ENCODE data around the gene ROBO1.

Gene ROBO1

DNA sequence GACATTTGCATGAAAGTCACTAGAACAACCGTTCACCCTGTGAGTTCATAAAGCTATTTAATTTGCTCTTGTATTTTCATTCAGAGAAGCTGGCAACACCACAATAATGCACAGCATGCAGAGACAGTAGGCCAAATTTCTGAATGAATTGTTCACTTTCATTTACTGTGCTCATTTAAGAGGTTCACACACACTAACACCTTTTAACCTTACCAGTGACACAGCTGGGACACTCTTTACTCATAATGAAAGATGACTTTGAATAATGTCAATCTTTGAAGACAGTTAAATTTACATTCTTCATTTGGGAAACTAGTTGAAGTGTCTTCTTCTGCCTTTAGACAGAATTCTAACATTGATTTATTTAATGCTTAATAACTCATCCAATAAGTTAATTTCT is 95.7 kb downstream of the ROBO1 start:
- Histone ChIP-seq H3K27ac (ENCODE audit: low read depth, low read length) (no peak overlapping the region), H3K9ac (ENCODE audit: low read depth, low read length) (no peak overlapping the region)

DNA sequence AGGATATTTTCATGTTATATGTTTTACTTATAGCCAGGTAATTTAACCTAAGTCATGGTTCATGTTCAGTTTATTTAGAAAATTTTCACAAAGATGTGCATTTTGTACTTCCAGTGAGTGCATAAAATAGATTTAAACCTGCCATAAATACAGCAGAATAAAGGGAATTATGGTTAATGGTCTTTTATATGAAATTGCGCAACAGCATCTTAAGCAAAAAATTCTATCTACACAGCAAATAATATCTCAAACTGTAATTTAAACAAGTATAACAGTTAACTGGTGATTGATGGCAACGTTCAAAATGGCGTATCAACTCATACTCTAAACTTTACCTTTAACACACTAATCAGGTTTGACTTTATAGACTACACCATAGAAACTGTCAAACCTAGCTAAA is 97.6 kb downstream of the ROBO1 start:
- Histone ChIP-seq H3K36me3 (ENCODE audit: insufficient read depth, low read length) (no peaks in the 10 kb centered on the region), H3K4me3 (ENCODE audit: low read length) (no peak overlapping the region), H3K9ac (ENCODE audit: low read depth, low read length) (no peak overlapping the region), H3K27me3 (ENCODE audit: insufficient read depth, low read length) (no peaks in the 10 kb centered on the region), H3K4me1 (ENCODE audit: insufficient read depth, low read length) (peaks cover 7% of the 10 kb centered on the region; the same call in 1 of the 2 replicates), H3K27ac (ENCODE audit: low read depth, low read length) (no peak overlapping the region), H3K9me3 (ENCODE audit: insufficient read depth, low read depth, low read length) (no peaks in the 10 kb centered on the region)
- 74% methylated on average over 2 of the region's 3 CpGs for WGBS

More for the DNA sequence above, 95.7 kb downstream of the ROBO1 start:
- no peak overlapping the region for H3K4me3 ChIP-seq (ENCODE audit: low read length)
- H3K9me3 ChIP-seq (ENCODE audit: insufficient read depth, low read depth, low read length): no peaks in the 10 kb centered on the region
- H3K4me1 ChIP-seq (ENCODE audit: insufficient read depth, low read length): peaks cover 7% of the 10 kb centered on the region; the same call in 1 of the 2 replicates
- no peaks in the 10 kb centered on the region for H3K27me3 ChIP-seq (ENCODE audit: insufficient read depth, low read length)
- H3K36me3 ChIP-seq (ENCODE audit: insufficient read depth, low read length): no peaks in the 10 kb centered on the region
- 85% methylated on average over 1 of the region's 1 CpG for WGBS

DNA sequence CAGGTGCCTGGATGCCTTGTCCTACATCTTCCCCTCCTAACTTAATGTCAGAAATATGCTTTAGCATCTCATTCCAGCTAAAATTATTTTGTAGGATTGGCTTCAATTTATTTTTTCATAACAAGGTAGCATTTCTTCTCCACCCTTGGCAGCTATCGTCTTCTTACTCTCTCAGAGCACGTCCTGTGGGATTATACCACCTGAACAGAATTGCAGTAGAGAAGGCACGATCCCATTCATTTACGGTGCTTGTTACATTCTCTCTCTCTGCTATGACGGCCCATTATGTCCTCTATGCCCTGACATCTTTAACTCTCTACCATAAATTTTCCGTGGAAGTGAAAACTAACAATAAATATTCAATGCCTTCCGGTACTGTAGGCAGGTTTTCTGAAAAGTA is 103.3 kb downstream of the ROBO1 start:
- WGBS: 96% methylated on average over 7 of the region's 7 CpGs
- no peak overlapping the region for H3K9ac ChIP-seq (ENCODE audit: low read depth, low read length)
- no peak overlapping the region for H3K27ac ChIP-seq (ENCODE audit: low read depth, low read length)
- H3K4me1 ChIP-seq (ENCODE audit: insufficient read depth, low read length): no peaks in the 10 kb centered on the region; the same call in 1 of the 2 replicates
- no peaks in the 10 kb centered on the region for H3K27me3 ChIP-seq (ENCODE audit: insufficient read depth, low read length)
- no peak overlapping the region for H3K4me3 ChIP-seq (ENCODE audit: low read length)
- no peaks in the 10 kb centered on the region for H3K9me3 ChIP-seq (ENCODE audit: insufficient read depth, low read depth, low read length)
- H3K36me3 ChIP-seq (ENCODE audit: insufficient read depth, low read length): no peaks in the 10 kb centered on the region

DNA sequence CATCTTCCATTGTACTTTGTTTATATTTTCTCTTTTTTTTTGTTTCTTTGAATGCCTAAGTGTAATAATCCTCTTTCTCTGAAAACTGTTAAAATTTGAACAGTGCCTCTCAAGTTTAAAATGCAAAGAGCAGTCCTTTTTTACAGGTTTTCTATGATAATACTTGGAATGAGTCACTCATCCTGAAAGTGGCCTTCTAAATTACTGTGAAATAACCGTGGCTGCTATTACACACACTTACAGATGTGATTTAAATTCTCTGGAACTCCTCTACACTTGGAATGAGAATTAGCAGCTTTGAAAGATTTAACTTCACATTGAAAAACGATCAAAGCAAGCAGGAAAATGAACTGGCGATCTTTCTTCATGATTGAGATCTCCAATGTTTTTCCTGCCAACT is 105.9 kb downstream of the ROBO1 start:
- no peak overlapping the region for H3K4me3 ChIP-seq (ENCODE audit: low read length)
- WGBS: 90% methylated on average over 3 of the region's 3 CpGs
- H3K27me3 ChIP-seq (ENCODE audit: insufficient read depth, low read length): no peaks in the 10 kb centered on the region

DNA sequence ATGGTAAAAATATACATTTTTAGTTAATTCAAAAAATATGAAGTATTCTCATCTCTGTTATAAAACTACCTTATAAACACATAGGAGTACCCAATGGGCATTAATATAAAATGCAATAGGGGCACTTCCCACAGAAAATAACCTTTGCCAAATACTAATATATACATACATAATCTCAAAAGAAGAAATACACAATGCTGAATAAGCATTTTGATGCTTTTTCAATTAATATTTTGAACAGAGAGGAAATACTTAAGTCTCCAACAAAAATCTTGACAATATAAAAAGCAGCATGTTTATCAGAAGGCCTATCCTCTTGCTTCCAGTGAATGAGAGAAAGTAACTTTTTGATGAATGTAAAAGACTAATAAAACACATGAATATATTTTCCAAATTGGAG is 110.7 kb downstream of the ROBO1 start:
- H3K9ac ChIP-seq (ENCODE audit: low read depth, low read length): no peak overlapping the region
- H3K36me3 ChIP-seq (ENCODE audit: insufficient read depth, low read length): no peaks in the 10 kb centered on the region
- no peaks in the 10 kb centered on the region for H3K9me3 ChIP-seq (ENCODE audit: insufficient read depth, low read depth, low read length)
- no peak overlapping the region for H3K27ac ChIP-seq (ENCODE audit: low read depth, low read length)
- no peaks in the 10 kb centered on the region for H3K27me3 ChIP-seq (ENCODE audit: insufficient read depth, low read length)
- H3K4me1 ChIP-seq (ENCODE audit: insufficient read depth, low read length): no peaks in the 10 kb centered on the region; the same call in 1 of the 2 replicates
- H3K4me3 ChIP-seq (ENCODE audit: low read length): no peak overlapping the region

More for the DNA sequence above, 105.9 kb downstream of the ROBO1 start:
- no peak overlapping the region for H3K9ac ChIP-seq (ENCODE audit: low read depth, low read length)
- H3K9me3 ChIP-seq (ENCODE audit: insufficient read depth, low read depth, low read length): no peaks in the 10 kb centered on the region
- H3K4me1 ChIP-seq (ENCODE audit: insufficient read depth, low read length): no peaks in the 10 kb centered on the region; the same call in 1 of the 2 replicates
- H3K27ac ChIP-seq (ENCODE audit: low read depth, low read length): no peak overlapping the region
- H3K36me3 ChIP-seq (ENCODE audit: insufficient read depth, low read length): no peaks in the 10 kb centered on the region

DNA sequence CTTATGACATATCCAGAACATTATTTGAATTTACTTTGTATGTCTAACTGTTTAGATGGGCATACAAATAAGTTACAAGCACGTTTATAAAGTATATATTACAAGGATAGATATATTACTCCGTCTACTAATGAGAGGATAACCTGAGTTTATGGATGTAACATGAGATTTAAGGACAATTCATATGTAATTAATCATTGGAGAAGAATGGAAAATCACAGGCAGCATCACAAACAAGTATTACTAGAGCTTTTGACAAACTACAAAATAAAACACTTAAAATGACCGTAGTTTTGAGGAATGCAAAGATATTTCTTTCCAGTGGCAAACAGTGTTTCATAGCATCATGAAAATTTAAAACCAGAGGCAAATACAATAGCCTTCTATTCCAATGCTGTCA is 113.8 kb downstream of the ROBO1 start:
- Histone ChIP-seq H3K9ac (ENCODE audit: low read depth, low read length) (no peak overlapping the region), H3K4me1 (ENCODE audit: insufficient read depth, low read length) (no peaks in the 10 kb centered on the region), H3K27me3 (ENCODE audit: insufficient read depth, low read length) (no peaks in the 10 kb centered on the region), H3K9me3 (ENCODE audit: insufficient read depth, low read depth, low read length) (no peaks in the 10 kb centered on the region), H3K36me3 (ENCODE audit: insufficient read depth, low read length) (no peaks in the 10 kb centered on the region), H3K27ac (ENCODE audit: low read depth, low read length) (no peak overlapping the region), H3K4me3 (ENCODE audit: low read length) (no peak overlapping the region)
- WGBS: 93% methylated on average over 1 of the region's 3 CpGs

DNA sequence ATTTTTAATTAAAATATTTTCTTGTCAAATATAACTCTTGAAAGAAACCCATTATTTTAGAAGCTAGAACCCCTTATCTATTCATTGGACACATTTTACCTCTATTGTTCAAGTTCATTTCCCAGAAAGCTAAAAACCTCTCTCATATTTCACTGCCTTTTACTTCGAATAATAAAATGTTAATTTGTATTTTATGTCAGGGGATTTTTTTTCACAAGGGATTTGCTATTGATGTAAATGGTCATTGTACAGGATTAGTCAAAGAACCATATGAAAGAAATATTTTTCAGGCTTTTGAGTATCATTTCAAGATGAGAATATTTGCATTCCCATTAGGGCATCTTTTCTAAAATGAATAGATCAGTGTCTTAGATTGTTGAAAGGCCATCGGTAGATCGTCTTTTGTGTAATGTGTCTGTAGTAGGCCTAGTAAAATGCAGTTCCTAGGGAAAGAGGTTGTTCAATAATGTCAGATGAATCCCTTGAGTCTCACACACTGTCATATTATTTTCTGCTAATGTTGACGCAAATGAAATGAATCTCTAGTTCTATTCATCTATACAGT is 114.5 kb downstream of the ROBO1 start:
- H3K9ac ChIP-seq (ENCODE audit: low read depth, low read length): no peak overlapping the region
- H3K27ac ChIP-seq (ENCODE audit: low read depth, low read length): no peak overlapping the region
- H3K36me3 ChIP-seq (ENCODE audit: insufficient read depth, low read length): no peaks in the 10 kb centered on the region
- no peaks in the 10 kb centered on the region for H3K4me1 ChIP-seq (ENCODE audit: insufficient read depth, low read length)
- no peaks in the 10 kb centered on the region for H3K9me3 ChIP-seq (ENCODE audit: insufficient read depth, low read depth, low read length)
- H3K27me3 ChIP-seq (ENCODE audit: insufficient read depth, low read length): no peaks in the 10 kb centered on the region
- no peak overlapping the region for H3K4me3 ChIP-seq (ENCODE audit: low read length)
- 98% methylated on average over 2 of the region's 4 CpGs for WGBS

DNA sequence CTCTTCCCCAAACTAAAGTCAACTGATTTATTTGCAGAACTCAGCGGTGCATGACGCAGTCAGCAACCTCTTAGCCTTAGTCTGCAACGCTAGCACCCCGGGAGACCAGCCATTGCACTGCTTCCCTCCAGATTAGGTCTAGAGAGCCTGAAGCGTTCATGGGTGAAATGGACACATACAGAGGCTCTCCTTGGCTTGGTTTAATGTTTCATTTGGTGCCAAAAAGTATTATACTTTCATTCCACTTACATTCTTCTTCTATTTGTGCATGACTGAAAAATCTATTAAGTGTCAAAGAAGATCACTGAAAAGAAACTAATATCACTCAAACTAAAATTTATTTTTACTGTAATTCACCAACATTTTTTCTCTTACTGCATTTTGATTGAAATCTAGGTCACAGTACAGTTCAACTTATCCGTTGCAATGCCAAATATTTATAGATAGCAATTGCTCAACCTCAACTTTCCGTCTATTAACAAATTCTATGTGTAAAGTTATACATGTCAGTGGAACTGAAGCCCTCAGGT is 116.2 kb downstream of the ROBO1 start:
- no peaks in the 10 kb centered on the region for H3K36me3 ChIP-seq (ENCODE audit: insufficient read depth, low read length)
- H3K4me3 ChIP-seq (ENCODE audit: low read length): no peak overlapping the region
- no peaks in the 10 kb centered on the region for H3K9me3 ChIP-seq (ENCODE audit: insufficient read depth, low read depth, low read length)
- no peak overlapping the region for H3K27ac ChIP-seq (ENCODE audit: low read depth, low read length)
- H3K27me3 ChIP-seq (ENCODE audit: insufficient read depth, low read length): no peaks in the 10 kb centered on the region
- 83% methylated on average over 6 of the region's 7 CpGs for WGBS
- H3K4me1 ChIP-seq (ENCODE audit: insufficient read depth, low read length): no peaks in the 10 kb centered on the region
- H3K9ac ChIP-seq (ENCODE audit: low read depth, low read length): no peak overlapping the region

DNA sequence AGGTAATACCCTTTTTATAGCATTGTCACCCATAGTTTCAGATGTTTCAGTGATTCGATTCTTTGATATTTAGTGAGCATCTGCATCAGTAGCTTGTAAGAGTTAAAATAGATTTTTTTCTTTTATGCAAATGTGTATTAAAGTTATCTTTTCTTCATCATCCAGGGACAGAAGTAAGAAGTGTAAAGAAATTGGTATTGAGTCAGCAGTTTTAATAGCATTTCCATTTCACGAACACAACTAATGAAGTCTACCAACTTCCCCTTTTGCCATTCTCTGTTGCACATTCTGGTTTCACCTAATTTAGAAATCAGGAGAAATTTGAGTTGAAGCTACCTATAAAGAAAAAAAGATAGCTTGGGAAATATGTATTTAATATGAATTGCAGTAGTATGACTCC is 127.9 kb downstream of the ROBO1 start:
- no peak overlapping the region for H3K9ac ChIP-seq (ENCODE audit: low read depth, low read length)
- no peaks in the 10 kb centered on the region for H3K27me3 ChIP-seq (ENCODE audit: insufficient read depth, low read length)
- H3K4me3 ChIP-seq (ENCODE audit: low read length): no peak overlapping the region
- H3K36me3 ChIP-seq (ENCODE audit: insufficient read depth, low read length): no peaks in the 10 kb centered on the region
- 75% methylated on average over 1 of the region's 2 CpGs for WGBS
- H3K4me1 ChIP-seq (ENCODE audit: insufficient read depth, low read length): peaks cover 3% of the 10 kb centered on the region; the same call in 1 of the 2 replicates
- H3K27ac ChIP-seq (ENCODE audit: low read depth, low read length): no peak overlapping the region
- no peaks in the 10 kb centered on the region for H3K9me3 ChIP-seq (ENCODE audit: insufficient read depth, low read depth, low read length)

DNA sequence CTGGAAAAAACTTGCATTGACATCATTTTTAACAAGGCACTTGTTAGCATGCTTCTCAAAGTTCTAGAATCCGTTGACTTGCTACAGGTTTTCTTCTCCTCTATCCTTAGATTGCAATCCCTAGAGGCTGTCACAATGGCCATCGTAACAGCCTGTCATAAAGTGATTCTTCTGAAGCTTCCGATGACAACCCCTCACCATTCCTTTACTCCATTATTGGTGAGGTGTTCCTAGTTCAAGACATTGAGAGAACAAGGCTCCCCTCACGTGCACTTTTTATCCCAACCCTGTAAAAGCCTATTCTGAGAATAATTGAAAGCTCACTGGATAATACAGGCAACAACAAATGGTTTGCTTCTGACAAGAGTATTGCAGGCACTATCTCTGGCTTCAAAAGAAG is 131.4 kb downstream of the ROBO1 start:
- H3K27me3 ChIP-seq (ENCODE audit: insufficient read depth, low read length): no peaks in the 10 kb centered on the region
- no peak overlapping the region for H3K9ac ChIP-seq (ENCODE audit: low read depth, low read length)
- no peaks in the 10 kb centered on the region for H3K9me3 ChIP-seq (ENCODE audit: insufficient read depth, low read depth, low read length)
- no peaks in the 10 kb centered on the region for H3K36me3 ChIP-seq (ENCODE audit: insufficient read depth, low read length)
- no peaks in the 10 kb centered on the region for H3K4me1 ChIP-seq (ENCODE audit: insufficient read depth, low read length)
- H3K4me3 ChIP-seq (ENCODE audit: low read length): no peak overlapping the region
- 80% methylated on average over 4 of the region's 4 CpGs for WGBS
- H3K27ac ChIP-seq (ENCODE audit: low read depth, low read length): no peak overlapping the region

DNA sequence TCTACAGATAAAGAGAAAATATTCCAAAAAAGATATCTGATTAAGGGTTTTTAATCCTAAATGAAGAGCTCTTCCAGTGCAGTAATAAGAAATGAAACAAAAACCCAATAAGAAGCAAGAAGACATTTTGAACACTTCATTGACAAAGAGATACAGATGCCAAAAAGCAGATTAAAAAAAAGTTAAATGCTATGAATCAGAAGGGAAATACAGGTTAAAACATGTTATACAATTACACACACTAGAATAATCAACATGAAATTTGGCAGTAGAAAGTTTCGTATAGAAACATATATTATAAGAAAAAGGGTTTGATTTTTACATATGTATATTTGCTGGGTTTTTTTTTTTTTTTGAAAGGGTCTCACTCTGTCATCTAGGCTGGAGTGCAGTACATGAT is 135.0 kb downstream of the ROBO1 start:
- no peak overlapping the region for H3K4me3 ChIP-seq (ENCODE audit: low read length)
- no CpG with 5 or more reads among the region's 1 CpG for WGBS
- no peaks in the 10 kb centered on the region for H3K4me1 ChIP-seq (ENCODE audit: insufficient read depth, low read length)
- H3K27me3 ChIP-seq (ENCODE audit: insufficient read depth, low read length): no peaks in the 10 kb centered on the region
- H3K27ac ChIP-seq (ENCODE audit: low read depth, low read length): no peak overlapping the region
- no peaks in the 10 kb centered on the region for H3K9me3 ChIP-seq (ENCODE audit: insufficient read depth, low read depth, low read length)
- no peak overlapping the region for H3K9ac ChIP-seq (ENCODE audit: low read depth, low read length)
- H3K36me3 ChIP-seq (ENCODE audit: insufficient read depth, low read length): no peaks in the 10 kb centered on the region

DNA sequence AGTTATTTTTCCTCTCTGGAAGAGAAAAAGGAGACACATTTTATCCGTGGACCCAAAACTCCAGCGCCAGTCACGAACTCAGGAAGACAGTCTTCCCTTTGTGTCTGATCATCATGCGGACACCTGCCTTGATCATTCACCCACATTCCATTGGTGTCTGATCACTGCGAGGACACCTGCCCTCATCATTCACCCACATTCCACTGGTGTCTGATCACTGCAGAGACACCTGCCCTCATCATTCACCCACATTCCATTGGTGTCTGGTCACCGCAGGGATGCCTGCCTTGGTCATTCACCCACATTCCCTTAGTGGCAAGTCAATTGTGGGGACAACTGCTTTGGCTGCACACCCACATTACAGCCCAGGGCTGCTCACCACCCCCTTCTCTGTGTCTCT is 148.9 kb downstream of the ROBO1 start:
- Histone ChIP-seq H3K9ac (ENCODE audit: low read depth, low read length) (no peak overlapping the region), H3K27ac (ENCODE audit: low read depth, low read length) (no peak overlapping the region), H3K4me3 (ENCODE audit: low read length) (no peak overlapping the region), H3K36me3 (ENCODE audit: insufficient read depth, low read length) (no peaks in the 10 kb centered on the region), H3K27me3 (ENCODE audit: insufficient read depth, low read length) (no peaks in the 10 kb centered on the region), H3K9me3 (ENCODE audit: insufficient read depth, low read depth, low read length) (peaks cover 7% of the 10 kb centered on the region), H3K4me1 (ENCODE audit: insufficient read depth, low read length) (no peaks in the 10 kb centered on the region)
- WGBS: 88% methylated on average over 6 of the region's 6 CpGs

All from HUES64 (cell line).